ENCODE results near the gene EYS. TPM values are rescaled to one million over a fixed set of nuclear protein-coding genes. Genes with fewer than 3 reads are reported as not detected.

Gene EYS
- total and polyA plus RNA-seq, 9 of the 15 experiments (the other 6 are each of a cell fraction or from before 2014, with no cell fraction given) = 0.03 to 0.36 (median 0.10) TPM; not detected in 2

GRCh38 chr6:64723327-64724058 is 983.5 kb downstream of the EYS start:
- H3K4me1 ChIP-seq (replicated peaks in 1 of 2; ENCODE audit: control insufficient read depth in 2 of 2, insufficient read depth in 2 of 2, low read length in 2 of 2) = no peaks in the 10 kb centered on the region
- H3K27me3 ChIP-seq (ENCODE audit: control insufficient read depth in 2 of 2, insufficient read depth in 2 of 2, low read length in 2 of 2) = no peaks in the 10 kb centered on the region
- DNase-seq (ENCODE audit: extremely low read depth in 1 of 4, low spot score in 3 of 4) = no peak
- no peak overlapping the region for H2AFZ ChIP-seq (ENCODE audit: low read depth, low read length)
- H4K20me1 ChIP-seq (replicated peaks; ENCODE audit: control insufficient read depth, insufficient read depth, low read length) = no peaks in the 10 kb centered on the region
- no peaks in the 10 kb centered on the region for H3K36me3 ChIP-seq (ENCODE audit: control insufficient read depth, insufficient read depth, low read length)
- no peaks in the 10 kb centered on the region for H3K9me3 ChIP-seq (replicated peaks; ENCODE audit: control insufficient read depth, insufficient read depth, low read depth, low read length)
- 2% methylated on average over 5 of the region's 5 CpGs for WGBS (ENCODE audit: insufficient coverage, low coverage, missing lambda C conversion rate)
- no peak for ATAC-seq
- TF ChIP-seq SMAD2 (IDR thresholded peaks at IDR 0.05; ENCODE audit: low read depth, low read length) (no peak), CEBPG (CRISPR knock-in tag; IDR thresholded peaks at IDR 0.05) (no peak), CEBPG (tag; conservative IDR thresholded peaks at IDR 0.05 in 1 of 2, IDR thresholded peaks at IDR 0.05 in 1 of 2) (peak in 1 of 2 experiments; percentile 23; a peak in 1 of 4 replicates), KDM4B (IDR thresholded peaks at IDR 0.05; ENCODE audit: borderline replicate concordance in 2 of 2, low read depth in 1 of 2) (no peak), SAFB2 (IDR thresholded peaks at IDR 0.05; ENCODE audit: borderline replicate concordance, low read depth, low read length, severe bottlenecking) (no peak)
- TF ChIP-seq, protein P1, sequence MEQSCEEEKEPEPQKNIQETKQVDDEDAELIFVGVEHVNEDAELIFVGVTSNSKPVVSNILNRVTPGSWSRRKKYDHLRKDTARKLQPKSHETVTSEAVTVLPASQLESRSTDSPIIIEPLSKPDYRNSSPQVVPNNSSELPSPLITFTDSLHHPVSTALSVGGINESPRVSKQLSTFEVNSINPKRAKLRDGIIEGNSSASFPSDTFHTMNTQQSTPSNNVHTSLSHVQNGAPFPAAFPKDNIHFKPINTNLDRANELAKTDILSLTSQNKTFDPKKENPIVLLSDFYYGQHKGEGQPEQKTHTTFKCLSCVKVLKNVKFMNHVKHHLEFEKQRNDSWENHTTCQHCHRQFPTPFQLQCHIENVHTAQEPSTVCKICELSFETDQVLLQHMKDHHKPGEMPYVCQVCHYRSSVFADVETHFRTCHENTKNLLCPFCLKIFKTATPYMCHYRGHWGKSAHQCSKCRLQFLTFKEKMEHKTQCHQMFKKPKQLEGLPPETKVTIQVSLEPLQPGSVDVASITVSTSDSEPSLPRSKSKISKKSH (CRISPR knock-in tag; IDR thresholded peaks at IDR 0.05) = no peak
- TF ChIP-seq, protein P2, sequence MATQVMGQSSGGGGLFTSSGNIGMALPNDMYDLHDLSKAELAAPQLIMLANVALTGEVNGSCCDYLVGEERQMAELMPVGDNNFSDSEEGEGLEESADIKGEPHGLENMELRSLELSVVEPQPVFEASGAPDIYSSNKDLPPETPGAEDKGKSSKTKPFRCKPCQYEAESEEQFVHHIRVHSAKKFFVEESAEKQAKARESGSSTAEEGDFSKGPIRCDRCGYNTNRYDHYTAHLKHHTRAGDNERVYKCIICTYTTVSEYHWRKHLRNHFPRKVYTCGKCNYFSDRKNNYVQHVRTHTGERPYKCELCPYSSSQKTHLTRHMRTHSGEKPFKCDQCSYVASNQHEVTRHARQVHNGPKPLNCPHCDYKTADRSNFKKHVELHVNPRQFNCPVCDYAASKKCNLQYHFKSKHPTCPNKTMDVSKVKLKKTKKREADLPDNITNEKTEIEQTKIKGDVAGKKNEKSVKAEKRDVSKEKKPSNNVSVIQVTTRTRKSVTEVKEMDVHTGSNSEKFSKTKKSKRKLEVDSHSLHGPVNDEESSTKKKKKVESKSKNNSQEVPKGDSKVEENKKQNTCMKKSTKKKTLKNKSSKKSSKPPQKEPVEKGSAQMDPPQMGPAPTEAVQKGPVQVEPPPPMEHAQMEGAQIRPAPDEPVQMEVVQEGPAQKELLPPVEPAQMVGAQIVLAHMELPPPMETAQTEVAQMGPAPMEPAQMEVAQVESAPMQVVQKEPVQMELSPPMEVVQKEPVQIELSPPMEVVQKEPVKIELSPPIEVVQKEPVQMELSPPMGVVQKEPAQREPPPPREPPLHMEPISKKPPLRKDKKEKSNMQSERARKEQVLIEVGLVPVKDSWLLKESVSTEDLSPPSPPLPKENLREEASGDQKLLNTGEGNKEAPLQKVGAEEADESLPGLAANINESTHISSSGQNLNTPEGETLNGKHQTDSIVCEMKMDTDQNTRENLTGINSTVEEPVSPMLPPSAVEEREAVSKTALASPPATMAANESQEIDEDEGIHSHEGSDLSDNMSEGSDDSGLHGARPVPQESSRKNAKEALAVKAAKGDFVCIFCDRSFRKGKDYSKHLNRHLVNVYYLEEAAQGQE (IDR thresholded peaks at IDR 0.05; ENCODE audit: borderline replicate concordance) = no peak
- TF ChIP-seq, protein P2 (CRISPR knock-in tag; IDR thresholded peaks at IDR 0.05; ENCODE audit: low read depth) = no peak
- TF ChIP-seq, protein P3, sequence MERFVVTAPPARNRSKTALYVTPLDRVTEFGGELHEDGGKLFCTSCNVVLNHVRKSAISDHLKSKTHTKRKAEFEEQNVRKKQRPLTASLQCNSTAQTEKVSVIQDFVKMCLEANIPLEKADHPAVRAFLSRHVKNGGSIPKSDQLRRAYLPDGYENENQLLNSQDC (CRISPR knock-in tag; IDR thresholded peaks at IDR 0.05) = no peak
- TF ChIP-seq, protein P4, sequence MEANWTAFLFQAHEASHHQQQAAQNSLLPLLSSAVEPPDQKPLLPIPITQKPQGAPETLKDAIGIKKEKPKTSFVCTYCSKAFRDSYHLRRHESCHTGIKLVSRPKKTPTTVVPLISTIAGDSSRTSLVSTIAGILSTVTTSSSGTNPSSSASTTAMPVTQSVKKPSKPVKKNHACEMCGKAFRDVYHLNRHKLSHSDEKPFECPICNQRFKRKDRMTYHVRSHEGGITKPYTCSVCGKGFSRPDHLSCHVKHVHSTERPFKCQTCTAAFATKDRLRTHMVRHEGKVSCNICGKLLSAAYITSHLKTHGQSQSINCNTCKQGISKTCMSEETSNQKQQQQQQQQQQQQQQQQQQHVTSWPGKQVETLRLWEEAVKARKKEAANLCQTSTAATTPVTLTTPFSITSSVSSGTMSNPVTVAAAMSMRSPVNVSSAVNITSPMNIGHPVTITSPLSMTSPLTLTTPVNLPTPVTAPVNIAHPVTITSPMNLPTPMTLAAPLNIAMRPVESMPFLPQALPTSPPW (CRISPR knock-in tag; IDR thresholded peaks at IDR 0.05) = no peak
- H3K9ac ChIP-seq (ENCODE audit: insufficient read depth in 1 of 2, low read depth in 2 of 2, low read length in 2 of 2) = no peak overlapping the region
- in situ Hi-C loops (cut with MboI) (no loop called here), intact Hi-C loops (cut with micrococcal nuclease) (no loop called here)
- ChIA-PET POLR2A (no interaction called here), CTCF (ENCODE audit: low intra/inter-chr PET ratio) (no interaction called here)
- H3K4me2 ChIP-seq (ENCODE audit: insufficient read depth, low read length) = no peak overlapping the region
- no TSS peak for BruUV-seq (replicated peaks)
- H3K27ac ChIP-seq (ENCODE audit: extremely low read depth, low read depth, low read length) = no peak overlapping the region
- no peak overlapping the region for H3K4me3 ChIP-seq
- no peak for FAIRE-seq
- no peaks in the 10 kb centered on the region for H3K79me2 ChIP-seq (ENCODE audit: control insufficient read depth, insufficient read depth, low read length)
- no peaks in the 10 kb centered on the region for H3K9me1 ChIP-seq (ENCODE audit: control insufficient read depth, insufficient read depth, low read length)
